HCT116 (cell line): Measurements from ENCODE around the gene VPS25. TPM values are rescaled to one million over a fixed set of nuclear protein-coding genes. Genes with fewer than 3 reads are reported as not detected.

Source experiments
- ATAC-seq: fragments of 200-7000 bp; cut with Tn5 transposase; 2 replicates; pipeline ENCODE4 v1.9.1; 2020; ENCODE audit warnings: mild to moderate bottlenecking, moderate library complexity
- BruUV-seq: library from RNA; stranded (reverse); fragments of 400-500 nt; replicated peaks from 2 replicates; lab custom pipeline; 2021; lab: Mats Ljungman, UMichigan
- CTCF ChIA-PET: fragments of 300-600 bp; sonication (Branson Sonifier 250); formaldehyde crosslinking; loops from one replicate; lab custom pipeline; 2021; ENCODE audit warnings: antibody characterized with exemption; lab: Charles Lee
- POLR2A ChIA-PET: fragments of 300-600, 350-600 bp; sonication (Branson Sonifier 250); formaldehyde crosslinking; loops from one replicate; lab custom pipeline; 2021; ENCODE audit warnings: antibody characterized with exemption; lab: Charles Lee
- RAD21 ChIA-PET, 2 experiments: fragments of 300-600 bp; sonication (Branson Sonifier 250); formaldehyde crosslinking; loops; one replicate each; lab custom pipeline; 2023; ENCODE audit warnings: low total read pairs in 2 of 2; ENCODE audit not compliant: uncharacterized antibody in 2 of 2, unreplicated experiment in 2 of 2, low non-redundant PET in 1 of 2; lab: Charles Lee
- DNase-seq: peaks from one replicate; pipeline ENCODE4 v3.0.0-alpha.2; 2010; ENCODE audit warnings: low read depth, low spot score
- H2AFZ ChIP-seq: fragments of 200-600 bp; shearing (Covaris generic), sonication (generic); 2 replicates; pipeline ENCODE4 v1.6.1; 2017; ENCODE audit warnings: low read depth, mixed run types, mixed read lengths, antibody characterized with exemption, low read length; ENCODE audit not compliant: poor library complexity, severe bottlenecking
- H3K27ac ChIP-seq: 2 replicates; pipeline ENCODE4 v1.5.1; 2012; ENCODE audit warnings: low read depth, low read length
- H3K27me3 ChIP-seq: fragments of 200-600 bp; sonication (generic); 2 replicates; pipeline ENCODE4 v1.6.1; 2016; ENCODE audit warnings: mixed run types, low read length, mixed read lengths; ENCODE audit not compliant: insufficient read depth
- H3K36me3 ChIP-seq, 2 experiments: fragments of 200-500 bp in 1 of 2; fragments of 200-600 bp in 1 of 2; sonication (Bioruptor generic) in 1 of 2; sonication (generic) in 1 of 2; 2 replicates each; pipeline versions ENCODE4 v1.5.1 to v1.6.1; 2014 to 2016; ENCODE audit warnings: low read length in 2 of 2, inconsistent platforms in 1 of 2, mixed read lengths in 1 of 2, mixed run types in 1 of 2; ENCODE audit not compliant: insufficient read depth in 2 of 2, control insufficient read depth in 1 of 2
- H3K4me1 ChIP-seq, 2 experiments: fragments of 200-600 bp in 1 of 2; sonication (generic) in 1 of 2; 2 replicates each; pipeline versions ENCODE4 v1.5.1 to v1.6.1; 2012 to 2017; ENCODE audit warnings: low read length in 2 of 2, inconsistent platforms in 1 of 2, mild to moderate bottlenecking in 1 of 2, mixed read lengths in 1 of 2, mixed run types in 1 of 2, moderate library complexity in 1 of 2; ENCODE audit not compliant: insufficient read depth in 2 of 2, control insufficient read depth in 1 of 2
- H3K4me2 ChIP-seq: fragments of 200-600 bp; sonication (generic); 2 replicates; pipeline ENCODE4 v1.6.1; 2017; ENCODE audit warnings: mixed run types, low read length, mixed read lengths
- H3K4me3 ChIP-seq, 2 experiments: fragments of 200-600 bp in 1 of 2; sonication (generic) in 1 of 2; replicated peaks in 1 of 2; 2 replicates each; pipeline ENCODE4 v1.5.1; 2011 to 2016; ENCODE audit warnings: low read length in 2 of 2, control low read depth in 1 of 2, low read depth in 1 of 2, mild to moderate bottlenecking in 1 of 2, mixed read lengths in 1 of 2, mixed run types in 1 of 2
- H3K79me2 ChIP-seq: fragments of 200-600 bp; sonication (generic); 2 replicates; pipeline ENCODE4 v1.6.1; 2017; ENCODE audit warnings: mild to moderate bottlenecking, mixed run types, low read length, moderate library complexity, mixed read lengths; ENCODE audit not compliant: insufficient read depth
- H3K9ac ChIP-seq: fragments of 200-600 bp; sonication (generic); 2 replicates; pipeline ENCODE4 v1.6.1; 2016; ENCODE audit warnings: low read length, mixed read lengths
- H3K9me2 ChIP-seq: fragments of 200-600 bp; sonication (generic), shearing (Covaris generic); 2 replicates; pipeline ENCODE4 v1.6.1; 2017; ENCODE audit warnings: mixed run types, mild to moderate bottlenecking, moderate library complexity; ENCODE audit not compliant: insufficient read depth
- H3K9me3 ChIP-seq, 2 experiments: fragments of 200-500 bp in 1 of 2; fragments of 200-600 bp in 1 of 2; sonication (Bioruptor generic) in 1 of 2; sonication (generic) in 1 of 2; 2 replicates each; pipeline ENCODE4 v1.6.1; 2014 to 2017; ENCODE audit warnings: low read length in 2 of 2, mixed read lengths in 2 of 2, inconsistent platforms in 1 of 2, low read depth in 1 of 2, mild to moderate bottlenecking in 1 of 2, mixed run types in 1 of 2, moderate library complexity in 1 of 2; ENCODE audit not compliant: control insufficient read depth in 1 of 2, insufficient read depth in 1 of 2
- H4K20me1 ChIP-seq: fragments of 200-600 bp; sonication (generic), shearing (Covaris generic); 2 replicates; pipeline ENCODE4 v1.6.1; 2017; ENCODE audit warnings: mixed run types, mild to moderate bottlenecking, moderate library complexity; ENCODE audit not compliant: insufficient read depth
- CBX3 ChIP-seq: IDR thresholded peaks from 2 replicates; pipeline ENCODE4 v1.6.1; 2012; ENCODE audit warnings: low read depth
- ELF1 ChIP-seq: IDR thresholded peaks from 2 replicates; pipeline ENCODE4 v1.6.1; 2012; ENCODE audit warnings: low read depth, borderline replicate concordance
- POLR2A ChIP-seq: IDR thresholded peaks from 2 replicates; pipeline ENCODE4 v1.7.0; 2011; ENCODE audit warnings: borderline replicate concordance; ENCODE audit not compliant: insufficient read depth, insufficient read length; ENCODE audit errors: extremely low read depth
- POLR2AphosphoS5 ChIP-seq: IDR thresholded peaks from 2 replicates; pipeline ENCODE4 v1.6.1; 2011; ENCODE audit warnings: mild to moderate bottlenecking, low read depth, low read length, moderate library complexity
- SRF ChIP-seq: IDR thresholded peaks from 2 replicates; pipeline ENCODE4 v1.6.1; 2012; ENCODE audit warnings: low read depth
- ZFX ChIP-seq: fragments of 450-650 bp; IDR thresholded peaks from 2 replicates; pipeline ENCODE4 v1.6.1; 2017
- ZNF274 ChIP-seq: fragments of 200-500 bp; sonication (Bioruptor generic); IDR thresholded peaks from 2 replicates; pipeline ENCODE4 v1.6.1; 2014; ENCODE audit warnings: mild to moderate bottlenecking, low read depth, low read length, inconsistent platforms
- intact Hi-C: fragments of 100-400 bp; cut with micrococcal nuclease; formaldehyde crosslinking; loops from 2 replicates; pipeline ENCODE4 v1.10.0; 2022
- total RNA-seq: library from RNA; stranded (reverse); gene quantifications from one replicate; pipeline ENCODE4 v1.2.1, GENCODE V29; 2021; ENCODE audit not compliant: unreplicated experiment
- TF ChIP-seq, protein P1 (sequence below): IDR thresholded peaks from 2 replicates; pipeline ENCODE4 v1.6.1; 2011; ENCODE audit warnings: mild to moderate bottlenecking, low read length, moderate library complexity; ENCODE audit not compliant: insufficient replicate concordance; ENCODE audit errors: extremely low read depth

VPS25 gene
- total RNA-seq, 1 experiment from 2014 or later = 57.0 TPM

DNA sequence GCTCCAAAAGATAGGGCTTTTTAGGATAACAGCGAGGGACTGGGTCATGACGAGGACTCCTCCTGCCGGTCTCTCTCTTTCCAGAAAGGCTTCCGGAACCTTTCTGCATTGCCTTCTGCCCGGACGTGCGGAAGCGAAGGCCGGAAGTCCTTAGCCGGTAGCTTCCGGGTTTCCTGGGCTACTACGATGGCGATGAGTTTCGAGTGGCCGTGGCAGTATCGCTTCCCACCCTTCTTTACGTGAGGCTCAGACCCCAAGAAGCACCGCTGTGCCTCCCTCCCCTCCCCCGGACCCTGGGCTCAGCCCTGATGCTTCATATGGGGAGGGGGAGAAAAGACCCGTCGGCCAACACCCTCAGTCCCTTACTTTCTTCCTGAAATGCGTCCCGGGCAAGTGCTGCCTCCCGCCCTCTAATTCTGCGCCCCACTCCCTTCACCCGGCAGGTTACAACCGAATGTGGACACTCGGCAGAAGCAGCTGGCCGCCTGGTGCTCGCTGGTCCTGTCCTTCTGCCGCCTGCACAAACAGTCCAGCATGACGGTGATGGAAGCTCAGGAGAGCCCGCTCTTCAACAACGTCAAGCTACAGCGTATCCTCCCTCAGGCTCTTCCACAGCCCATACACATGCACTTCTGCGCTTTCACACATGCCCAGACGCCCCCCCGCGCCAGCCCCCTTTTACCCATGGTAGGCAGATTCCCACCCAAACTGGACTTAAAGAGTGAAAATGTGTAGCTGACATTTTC, at the start of gene VPS25 (continued):
- TF ChIP-seq, protein P1, sequence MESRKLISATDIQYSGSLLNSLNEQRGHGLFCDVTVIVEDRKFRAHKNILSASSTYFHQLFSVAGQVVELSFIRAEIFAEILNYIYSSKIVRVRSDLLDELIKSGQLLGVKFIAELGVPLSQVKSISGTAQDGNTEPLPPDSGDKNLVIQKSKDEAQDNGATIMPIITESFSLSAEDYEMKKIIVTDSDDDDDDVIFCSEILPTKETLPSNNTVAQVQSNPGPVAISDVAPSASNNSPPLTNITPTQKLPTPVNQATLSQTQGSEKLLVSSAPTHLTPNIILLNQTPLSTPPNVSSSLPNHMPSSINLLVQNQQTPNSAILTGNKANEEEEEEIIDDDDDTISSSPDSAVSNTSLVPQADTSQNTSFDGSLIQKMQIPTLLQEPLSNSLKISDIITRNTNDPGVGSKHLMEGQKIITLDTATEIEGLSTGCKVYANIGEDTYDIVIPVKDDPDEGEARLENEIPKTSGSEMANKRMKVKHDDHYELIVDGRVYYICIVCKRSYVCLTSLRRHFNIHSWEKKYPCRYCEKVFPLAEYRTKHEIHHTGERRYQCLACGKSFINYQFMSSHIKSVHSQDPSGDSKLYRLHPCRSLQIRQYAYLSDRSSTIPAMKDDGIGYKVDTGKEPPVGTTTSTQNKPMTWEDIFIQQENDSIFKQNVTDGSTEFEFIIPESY = peak; percentile 72
- TF ChIP-seq ZNF274 (no peak), CBX3 (peak; percentile 87), ZFX (no peak), ELF1 (peak; percentile 83; the same call in 1 of the 2 replicates), POLR2AphosphoS5 (peak; percentile 97)

DNA sequence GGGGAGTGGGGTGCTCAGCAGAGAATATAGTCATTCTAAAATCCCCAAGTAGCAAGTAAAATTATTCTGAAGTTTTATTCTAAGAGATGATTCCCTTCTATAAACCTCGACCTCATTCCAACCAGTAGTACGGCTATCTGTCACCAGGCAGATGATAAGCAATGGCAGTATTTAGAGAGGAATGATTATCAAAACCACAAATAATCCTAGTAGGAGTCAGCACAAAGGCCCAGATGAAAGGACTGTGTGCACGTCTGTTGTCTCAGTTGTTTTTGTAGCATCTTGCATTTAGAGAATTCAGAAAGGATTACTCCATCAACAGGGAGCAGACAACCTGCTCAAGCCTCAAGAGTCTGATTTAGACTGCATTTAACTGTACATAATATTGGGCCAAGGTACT, 49.6 kb upstream of the VPS25 start:
- CTCF ChIA-PET = no interaction called here
- ATAC-seq = no peak

More for the DNA sequence above, 49.6 kb upstream of the VPS25 start:
- H3K27ac ChIP-seq = no peak overlapping the region
- POLR2A ChIA-PET = no interaction called here
- no peaks in the 10 kb centered on the region for H3K9me3 ChIP-seq
- no peaks in the 10 kb centered on the region for H3K79me2 ChIP-seq
- no peak overlapping the region for H3K4me3 ChIP-seq
- TF ChIP-seq SRF (no peak), POLR2A (no peak)
- no TSS peak for BruUV-seq
- peaks cover 29 to 35% of the 10 kb centered on the region in 2 experiments for H3K36me3 ChIP-seq
- no peaks in the 10 kb centered on the region for H3K4me1 ChIP-seq
- H2AFZ ChIP-seq = no peak overlapping the region
- no peak overlapping the region for H3K9ac ChIP-seq
- RAD21 ChIA-PET = no interaction called here
- intact Hi-C loops = loop anchor here (5.0 kb wide), 1 partner anchor 99 kb away; the partner anchor contains the start of gene BECN1
- H3K4me2 ChIP-seq = no peak overlapping the region
- no peak for DNase-seq
- no peaks in the 10 kb centered on the region for H3K9me2 ChIP-seq
- H4K20me1 ChIP-seq = no peaks in the 10 kb centered on the region
- no peaks in the 10 kb centered on the region for H3K27me3 ChIP-seq
